K562 (cell line): ENCODE data around the gene PIN1. TPM values are rescaled to one million over a fixed set of nuclear protein-coding genes. Genes with fewer than 3 reads are reported as not detected.

Source experiments
- BRD9 ChIP-seq: fragments of 450-650 bp; IDR thresholded peaks from 2 replicates; pipeline ENCODE4 v1.6.1; 2018; ENCODE audit warnings: low read depth; ENCODE audit not compliant: partially characterized antibody
- CC2D1A ChIP-seq: fragments of 450-650 bp; IDR thresholded peaks from 2 replicates; pipeline ENCODE4 v1.6.1; 2017; ENCODE audit warnings: mild to moderate bottlenecking
- CCNT2 ChIP-seq: IDR thresholded peaks from 2 replicates; pipeline ENCODE4 v1.6.1; 2011; ENCODE audit warnings: borderline replicate concordance, low read depth, mild to moderate bottlenecking, moderate library complexity, mixed read lengths, low read length; ENCODE audit not compliant: insufficient read length; ENCODE audit errors: extremely low read depth
- EGR1 ChIP-seq: fragments of 450-650 bp; conservative IDR thresholded peaks from 2 replicates; pipeline ENCODE4 v1.6.1; 2017; ENCODE audit warnings: mild to moderate bottlenecking
- FUS ChIP-seq: fragments of 200-400 bp; formaldehyde crosslinking; optimal IDR thresholded peaks from 2 replicates; pipeline ENCODE3; 2017; ENCODE audit warnings: low read depth, low read length
- HMGN3 ChIP-seq: IDR thresholded peaks from 2 replicates; pipeline ENCODE4 v1.6.1; 2011; ENCODE audit warnings: borderline replicate concordance, low read depth, mild to moderate bottlenecking, mixed read lengths, low read length; ENCODE audit not compliant: insufficient read length; ENCODE audit errors: extremely low read depth
- MTA1 ChIP-seq: fragments of 450-650 bp; IDR thresholded peaks from 2 replicates; pipeline ENCODE4 v1.6.1; 2017; ENCODE audit warnings: borderline replicate concordance
- MYC ChIP-seq, 2 experiments: fragments of 250-450 bp in 1 of 2; sonication (Bioruptor Pico) in 1 of 2; IDR thresholded peaks; 2 replicates each; pipeline versions ENCODE4 v1.5.1 to v1.6.1; 2012 to 2021; ENCODE audit warnings: low read depth in 2 of 2, borderline replicate concordance in 1 of 2, improper control_type of control experiment in 1 of 2, low read length in 1 of 2, mild to moderate bottlenecking in 1 of 2, moderate library complexity in 1 of 2
- NEUROD1 ChIP-seq: fragments of 150-350 bp; IDR thresholded peaks from 2 replicates; pipeline ENCODE4 v1.6.1; 2014; ENCODE audit warnings: borderline replicate concordance, low read length, low read depth; ENCODE audit not compliant: partially characterized antibody
- NFYB ChIP-seq: IDR thresholded peaks from 2 replicates; pipeline ENCODE4 v1.6.1; 2011; ENCODE audit warnings: mild to moderate bottlenecking, moderate library complexity; ENCODE audit not compliant: insufficient read length; ENCODE audit errors: extremely low read depth
- POLR2B ChIP-seq: fragments of 450-650 bp; IDR thresholded peaks from 2 replicates; pipeline ENCODE4 v1.6.1; 2018; ENCODE audit warnings: low read depth; ENCODE audit not compliant: partially characterized antibody
- RBFOX2 ChIP-seq: fragments of 200-400 bp; formaldehyde crosslinking; IDR thresholded peaks from 2 replicates; pipeline ENCODE4 v1.6.1; 2017; ENCODE audit warnings: low read depth, mild to moderate bottlenecking, low read length, moderate library complexity
- SPI1 ChIP-seq: IDR thresholded peaks from 2 replicates; pipeline ENCODE4 v1.6.1; 2011; ENCODE audit warnings: low read depth, low read length, control low read depth, borderline replicate concordance
- TRIM28 ChIP-seq: fragments of 450-650 bp; IDR thresholded peaks from 2 replicates; pipeline ENCODE4 v1.6.1; 2017
- ZKSCAN3 ChIP-seq: fragments of 250-450 bp; sonication (Bioruptor Pico); IDR thresholded peaks from 2 replicates; pipeline ENCODE4 v1.4.0; 2020
- polyA plus RNA-seq, 8 experiments: library from polyadenylated mRNA; depleted of rRNA in 4 of 8; stranded (reverse) in 5 of 8; unstranded in 3 of 8; fragments of >200 nt; fragmentation: Nextera tagmentation in 2 of 8; fragmentation: Illumina TruSeq in 1 of 8; extraction: Ambion mirVana in 2 of 8; extraction: Trizol in 1 of 8; gene quantifications; 2 replicates each; pipeline versions ENCODE4 v1.2.1 to v1.2.3, GENCODE V29; 2011 to 2014; ENCODE audit warnings: inconsistent platforms in 1 of 8, missing spikeins in 1 of 8
- total RNA-seq, 7 experiments: library from RNA; depleted of rRNA in 6 of 7; stranded (reverse); fragments of >200 nt in 6 of 7; fragmentation: Illumina TruSeq in 2 of 7; extraction: Trizol in 2 of 7; gene quantifications; 2 replicates each; pipeline versions ENCODE4 v1.2.1 to v1.2.3, GENCODE V29; 2011 to 2021; ENCODE audit warnings: low replicate concordance in 1 of 7
- TF ChIP-seq, protein P1 (sequence below): fragments of 450-650 bp; IDR thresholded peaks from 2 replicates; pipeline ENCODE4 v1.6.1; 2016; ENCODE audit warnings: borderline replicate concordance
- TF ChIP-seq, protein P2 (sequence below): fragments of 250-450 bp; sonication (Bioruptor Pico); IDR thresholded peaks from 2 replicates; pipeline ENCODE4 v1.9.0; 2021; ENCODE audit warnings: mild to moderate bottlenecking, inconsistent platforms
- TF ChIP-seq, protein P3 (sequence below), 2 experiments: fragments of 450-650 bp; conservative IDR thresholded peaks; 2 replicates each; pipeline ENCODE4 v1.6.1; 2017; ENCODE audit warnings: mild to moderate bottlenecking in 2 of 2, moderate library complexity in 2 of 2
- TF ChIP-seq, protein P4 (sequence below): sonication (generic); formaldehyde crosslinking; IDR thresholded peaks from 2 replicates; pipeline ENCODE4 v1.8.0; 2022; ENCODE audit warnings: missing genetic modification reagents, mild to moderate bottlenecking, moderate library complexity, borderline replicate concordance

PIN1 gene
- total and polyA plus RNA-seq, 9 of the 15 experiments (the other 6 are each of a cell fraction or from before 2014, with no cell fraction given): 1.6 to 178 (median 42.5) TPM

DNA sequence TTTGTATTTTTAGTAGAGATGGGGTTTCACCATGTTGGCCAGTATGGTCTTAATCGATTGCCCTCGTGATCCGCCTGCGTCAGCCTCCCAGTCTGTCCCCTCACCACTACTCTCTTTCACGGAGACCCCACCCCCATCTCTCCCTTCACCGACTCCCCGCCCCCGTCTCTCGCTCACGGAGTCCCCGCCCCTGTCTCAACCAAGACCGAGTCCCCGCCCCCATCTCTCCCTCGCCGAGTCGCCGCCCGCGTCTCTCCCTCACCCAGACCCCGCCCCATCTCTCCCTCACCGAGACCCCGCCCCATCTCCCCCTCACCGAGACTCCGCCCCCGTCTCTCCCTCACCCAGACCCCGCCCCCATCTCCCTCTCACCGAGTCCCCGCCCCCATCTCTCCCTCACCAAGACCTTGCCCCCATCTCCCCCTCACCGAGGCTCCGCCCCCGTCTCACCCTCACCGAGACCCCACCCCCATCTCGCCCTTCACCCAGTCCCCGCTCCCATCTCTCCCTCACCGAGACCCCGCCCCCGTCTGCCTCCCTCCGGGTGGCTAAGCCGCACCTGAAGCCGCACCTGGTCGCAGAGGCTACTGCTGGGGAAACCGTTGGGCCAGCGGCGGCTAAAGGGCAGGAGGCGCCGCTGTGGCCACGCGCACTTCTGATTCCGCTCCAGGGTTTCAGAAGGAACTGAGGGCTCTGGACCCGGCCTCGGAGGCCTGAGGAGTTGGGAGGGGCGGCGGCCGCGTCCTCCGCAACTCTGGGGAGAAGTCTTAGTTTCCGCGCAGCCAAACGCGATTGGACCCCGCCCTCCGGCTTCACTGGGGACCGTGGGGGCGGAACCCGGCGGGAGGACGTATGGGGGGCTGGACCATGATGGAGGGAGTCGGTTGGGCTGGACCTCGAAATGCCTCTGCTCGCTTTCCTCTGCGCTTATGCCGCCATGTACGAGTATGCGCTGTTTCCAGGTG is 49.5 kb upstream of the PIN1 start (continued):
- TF ChIP-seq, protein P1, sequence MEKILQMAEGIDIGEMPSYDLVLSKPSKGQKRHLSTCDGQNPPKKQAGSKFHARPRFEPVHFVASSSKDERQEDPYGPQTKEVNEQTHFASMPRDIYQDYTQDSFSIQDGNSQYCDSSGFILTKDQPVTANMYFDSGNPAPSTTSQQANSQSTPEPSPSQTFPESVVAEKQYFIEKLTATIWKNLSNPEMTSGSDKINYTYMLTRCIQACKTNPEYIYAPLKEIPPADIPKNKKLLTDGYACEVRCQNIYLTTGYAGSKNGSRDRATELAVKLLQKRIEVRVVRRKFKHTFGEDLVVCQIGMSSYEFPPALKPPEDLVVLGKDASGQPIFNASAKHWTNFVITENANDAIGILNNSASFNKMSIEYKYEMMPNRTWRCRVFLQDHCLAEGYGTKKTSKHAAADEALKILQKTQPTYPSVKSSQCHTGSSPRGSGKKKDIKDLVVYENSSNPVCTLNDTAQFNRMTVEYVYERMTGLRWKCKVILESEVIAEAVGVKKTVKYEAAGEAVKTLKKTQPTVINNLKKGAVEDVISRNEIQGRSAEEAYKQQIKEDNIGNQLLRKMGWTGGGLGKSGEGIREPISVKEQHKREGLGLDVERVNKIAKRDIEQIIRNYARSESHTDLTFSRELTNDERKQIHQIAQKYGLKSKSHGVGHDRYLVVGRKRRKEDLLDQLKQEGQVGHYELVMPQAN: peak; percentile 75
- TF ChIP-seq, protein P2, sequence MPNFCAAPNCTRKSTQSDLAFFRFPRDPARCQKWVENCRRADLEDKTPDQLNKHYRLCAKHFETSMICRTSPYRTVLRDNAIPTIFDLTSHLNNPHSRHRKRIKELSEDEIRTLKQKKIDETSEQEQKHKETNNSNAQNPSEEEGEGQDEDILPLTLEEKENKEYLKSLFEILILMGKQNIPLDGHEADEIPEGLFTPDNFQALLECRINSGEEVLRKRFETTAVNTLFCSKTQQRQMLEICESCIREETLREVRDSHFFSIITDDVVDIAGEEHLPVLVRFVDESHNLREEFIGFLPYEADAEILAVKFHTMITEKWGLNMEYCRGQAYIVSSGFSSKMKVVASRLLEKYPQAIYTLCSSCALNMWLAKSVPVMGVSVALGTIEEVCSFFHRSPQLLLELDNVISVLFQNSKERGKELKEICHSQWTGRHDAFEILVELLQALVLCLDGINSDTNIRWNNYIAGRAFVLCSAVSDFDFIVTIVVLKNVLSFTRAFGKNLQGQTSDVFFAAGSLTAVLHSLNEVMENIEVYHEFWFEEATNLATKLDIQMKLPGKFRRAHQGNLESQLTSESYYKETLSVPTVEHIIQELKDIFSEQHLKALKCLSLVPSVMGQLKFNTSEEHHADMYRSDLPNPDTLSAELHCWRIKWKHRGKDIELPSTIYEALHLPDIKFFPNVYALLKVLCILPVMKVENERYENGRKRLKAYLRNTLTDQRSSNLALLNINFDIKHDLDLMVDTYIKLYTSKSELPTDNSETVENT (CRISPR knock-in tag): peak; percentile 26; the same call in 1 of the 2 replicates
- TF ChIP-seq CCNT2: peak; percentile 48
- TF ChIP-seq SPI1: peak; percentile 46; the same call in 1 of the 2 replicates
- TF ChIP-seq POLR2B: peak; percentile 94
- TF ChIP-seq, protein P3, sequence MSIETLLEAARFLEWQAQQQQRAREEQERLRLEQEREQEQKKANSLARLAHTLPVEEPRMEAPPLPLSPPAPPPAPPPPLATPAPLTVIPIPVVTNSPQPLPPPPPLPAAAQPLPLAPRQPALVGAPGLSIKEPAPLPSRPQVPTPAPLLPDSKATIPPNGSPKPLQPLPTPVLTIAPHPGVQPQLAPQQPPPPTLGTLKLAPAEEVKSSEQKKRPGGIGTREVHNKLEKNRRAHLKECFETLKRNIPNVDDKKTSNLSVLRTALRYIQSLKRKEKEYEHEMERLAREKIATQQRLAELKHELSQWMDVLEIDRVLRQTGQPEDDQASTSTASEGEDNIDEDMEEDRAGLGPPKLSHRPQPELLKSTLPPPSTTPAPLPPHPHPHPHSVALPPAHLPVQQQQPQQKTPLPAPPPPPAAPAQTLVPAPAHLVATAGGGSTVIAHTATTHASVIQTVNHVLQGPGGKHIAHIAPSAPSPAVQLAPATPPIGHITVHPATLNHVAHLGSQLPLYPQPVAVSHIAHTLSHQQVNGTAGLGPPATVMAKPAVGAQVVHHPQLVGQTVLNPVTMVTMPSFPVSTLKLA (conservative IDR thresholded peaks at IDR 0.05): peak in 1 of 2 experiments; percentile 57; a peak in 2 of 4 replicates
- peak; percentile 69 for TF ChIP-seq NEUROD1
- TF ChIP-seq CC2D1A: peak; percentile 66; the same call in 1 of the 2 replicates
- TF ChIP-seq ZKSCAN3 (CRISPR knock-in tag): no peak
- TF ChIP-seq, protein P4, sequence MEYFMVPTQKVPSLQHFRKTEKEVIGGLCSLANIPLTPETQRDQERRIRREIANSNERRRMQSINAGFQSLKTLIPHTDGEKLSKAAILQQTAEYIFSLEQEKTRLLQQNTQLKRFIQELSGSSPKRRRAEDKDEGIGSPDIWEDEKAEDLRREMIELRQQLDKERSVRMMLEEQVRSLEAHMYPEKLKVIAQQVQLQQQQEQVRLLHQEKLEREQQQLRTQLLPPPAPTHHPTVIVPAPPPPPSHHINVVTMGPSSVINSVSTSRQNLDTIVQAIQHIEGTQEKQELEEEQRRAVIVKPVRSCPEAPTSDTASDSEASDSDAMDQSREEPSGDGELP (CRISPR knock-in tag): peak; percentile 73; the same call in 1 of the 2 replicates
- 0 out of 2 replicates have a peak, but pooled peaks have one; percentile 52 for TF ChIP-seq TRIM28
- peak; percentile 71 for TF ChIP-seq MYC (IDR thresholded peaks at IDR 0.05; ENCODE audit: low read depth, low read length)
- 0 out of 2 replicates have a peak, but pooled peaks have one; percentile 36 for TF ChIP-seq MYC (CRISPR knock-in tag; IDR thresholded peaks at IDR 0.05; ENCODE audit: borderline replicate concordance, low read depth)
- peak; percentile 60 for TF ChIP-seq BRD9
- no peak for TF ChIP-seq FUS
- peak; percentile 90 for TF ChIP-seq HMGN3
- peak; percentile 94 for TF ChIP-seq RBFOX2
- TF ChIP-seq EGR1: peak; percentile 80
- TF ChIP-seq NFYB: peak; percentile 25
- 0 out of 2 replicates have a peak, but pooled peaks have one; percentile 36 for TF ChIP-seq MTA1
